ENCODE measurements around the gene IL7R.

DNA sequence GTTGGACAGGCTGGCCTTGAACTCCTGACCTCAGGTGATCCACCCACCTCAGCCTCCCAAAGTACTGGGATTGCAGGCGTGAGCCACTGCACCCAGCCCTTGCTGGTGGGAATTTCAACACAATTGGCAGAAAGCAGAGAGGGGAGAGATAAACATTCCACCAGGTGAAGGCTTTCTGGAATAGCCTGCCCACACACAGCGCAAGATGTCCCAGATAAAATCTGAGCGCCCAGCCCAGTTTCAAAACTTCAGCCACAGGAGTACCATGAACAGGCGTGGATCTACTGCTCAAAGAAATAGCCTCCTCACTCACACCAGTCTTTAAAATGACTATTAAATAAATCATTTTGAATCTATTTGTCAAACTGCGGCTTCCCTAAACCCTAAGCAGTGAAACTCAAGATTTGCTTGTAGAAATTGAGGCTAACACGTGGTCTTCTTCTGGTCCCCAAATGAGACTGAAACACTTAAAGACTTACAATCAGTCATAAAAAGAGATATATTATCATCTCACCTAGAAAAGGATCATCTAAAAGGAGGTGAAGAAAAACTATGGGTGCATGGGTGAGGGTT is 47.0 kb downstream of the IL7R start:
- TF ChIP-seq, protein P1, sequence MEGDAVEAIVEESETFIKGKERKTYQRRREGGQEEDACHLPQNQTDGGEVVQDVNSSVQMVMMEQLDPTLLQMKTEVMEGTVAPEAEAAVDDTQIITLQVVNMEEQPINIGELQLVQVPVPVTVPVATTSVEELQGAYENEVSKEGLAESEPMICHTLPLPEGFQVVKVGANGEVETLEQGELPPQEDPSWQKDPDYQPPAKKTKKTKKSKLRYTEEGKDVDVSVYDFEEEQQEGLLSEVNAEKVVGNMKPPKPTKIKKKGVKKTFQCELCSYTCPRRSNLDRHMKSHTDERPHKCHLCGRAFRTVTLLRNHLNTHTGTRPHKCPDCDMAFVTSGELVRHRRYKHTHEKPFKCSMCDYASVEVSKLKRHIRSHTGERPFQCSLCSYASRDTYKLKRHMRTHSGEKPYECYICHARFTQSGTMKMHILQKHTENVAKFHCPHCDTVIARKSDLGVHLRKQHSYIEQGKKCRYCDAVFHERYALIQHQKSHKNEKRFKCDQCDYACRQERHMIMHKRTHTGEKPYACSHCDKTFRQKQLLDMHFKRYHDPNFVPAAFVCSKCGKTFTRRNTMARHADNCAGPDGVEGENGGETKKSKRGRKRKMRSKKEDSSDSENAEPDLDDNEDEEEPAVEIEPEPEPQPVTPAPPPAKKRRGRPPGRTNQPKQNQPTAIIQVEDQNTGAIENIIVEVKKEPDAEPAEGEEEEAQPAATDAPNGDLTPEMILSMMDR (IDR thresholded peaks at IDR 0.05), result no peak
- TF ChIP-seq POLR2A (IDR thresholded peaks at IDR 0.05), result no peak

Measured in esophagus squamous epithelium (tissue), 4 donors.